Measurements from ENCODE around the gene ADD1. TPM values are rescaled to one million over a fixed set of nuclear protein-coding genes. Genes with fewer than 3 reads are reported as not detected.
"Not testable (repeated sequence)": the region's sequence is repeated elsewhere in the genome, so short reads cannot be mapped to it uniquely, and the experiment has no call there.

ADD1 gene
- total RNA-seq, 1 donor from 2014 or later = 155 TPM

GRCh38 chr4:2941138-2942036 is 97.7 kb downstream of the ADD1 start:
- H3K4me1 ChIP-seq (ENCODE audit: control insufficient read depth in 3 of 3, insufficient read depth in 3 of 3, low read length in 3 of 3) = peaks cover 13 to 14% (median 13%) of the 10 kb centered on the region in 3 donors
- no peaks in the 10 kb centered on the region for H3K27me3 ChIP-seq (ENCODE audit: control insufficient read depth in 3 of 3, insufficient read depth in 3 of 3, low read length in 3 of 3)
- peaks cover 77 to 90% (median 85%) of the 10 kb centered on the region in 3 donors for H3K36me3 ChIP-seq (ENCODE audit: control insufficient read depth in 3 of 3, insufficient read depth in 3 of 3, low read length in 3 of 3)
- H3K27ac ChIP-seq (ENCODE audit: low read depth, low read length) = no peak overlapping the region
- H3K9ac ChIP-seq (ENCODE audit: low read depth in 1 of 3, low read length in 3 of 3) = no peak overlapping the region
- no peak overlapping the region for H3K4me3 ChIP-seq (ENCODE audit: low read length in 3 of 3)
- H3K9me3 ChIP-seq (ENCODE audit: control insufficient read depth in 3 of 3, low read length in 3 of 3) = no peaks in the 10 kb centered on the region

GRCh38 chr4:2942037-2942531 is 98.4 kb downstream of the ADD1 start:
- peaks cover 84 to 95% (median 90%) of the 10 kb centered on the region in 3 donors for H3K36me3 ChIP-seq (ENCODE audit: control insufficient read depth in 3 of 3, insufficient read depth in 3 of 3, low read length in 3 of 3)
- no peaks in the 10 kb centered on the region for H3K9me3 ChIP-seq (ENCODE audit: control insufficient read depth in 3 of 3, low read length in 3 of 3)
- H3K27ac ChIP-seq (ENCODE audit: low read depth, low read length) = no peak overlapping the region
- H3K9ac ChIP-seq (ENCODE audit: low read depth in 1 of 3, low read length in 3 of 3) = no peak overlapping the region
- no peak overlapping the region for H3K4me3 ChIP-seq (ENCODE audit: low read length in 3 of 3)
- peaks cover 6 to 7% (median 6%) of the 10 kb centered on the region in 3 donors for H3K4me1 ChIP-seq (ENCODE audit: control insufficient read depth in 3 of 3, insufficient read depth in 3 of 3, low read length in 3 of 3)
- no peaks in the 10 kb centered on the region for H3K27me3 ChIP-seq (ENCODE audit: control insufficient read depth in 3 of 3, insufficient read depth in 3 of 3, low read length in 3 of 3)

GRCh38 chr4:2942532-2943363 is 99.1 kb downstream of the ADD1 start:
- H3K4me1 ChIP-seq (ENCODE audit: control insufficient read depth in 3 of 3, insufficient read depth in 3 of 3, low read length in 3 of 3) = peaks cover 0 to under 1% (median 0%) of the 10 kb centered on the region in 3 donors
- peaks cover 86 to 97% (median 90%) of the 10 kb centered on the region in 3 donors for H3K36me3 ChIP-seq (ENCODE audit: control insufficient read depth in 3 of 3, insufficient read depth in 3 of 3, low read length in 3 of 3)
- no peak overlapping the region for H3K9ac ChIP-seq (ENCODE audit: low read depth in 1 of 3, low read length in 3 of 3)
- no peaks in the 10 kb centered on the region for H3K27me3 ChIP-seq (ENCODE audit: control insufficient read depth in 3 of 3, insufficient read depth in 3 of 3, low read length in 3 of 3)
- no peaks in the 10 kb centered on the region for H3K9me3 ChIP-seq (ENCODE audit: control insufficient read depth in 3 of 3, low read length in 3 of 3)
- no peak overlapping the region for H3K27ac ChIP-seq (ENCODE audit: low read depth, low read length)
- no peak overlapping the region for H3K4me3 ChIP-seq (ENCODE audit: low read length in 3 of 3)

GRCh38 chr4:2943364-2944090 is 99.9 kb downstream of the ADD1 start:
- peaks cover 0 to 3% (median 0%) of the 10 kb centered on the region in 3 donors for H3K4me1 ChIP-seq (ENCODE audit: control insufficient read depth in 3 of 3, insufficient read depth in 3 of 3, low read length in 3 of 3)
- H3K27me3 ChIP-seq (ENCODE audit: control insufficient read depth in 3 of 3, insufficient read depth in 3 of 3, low read length in 3 of 3) = no peaks in the 10 kb centered on the region
- peaks cover 86 to 94% (median 90%) of the 10 kb centered on the region in 3 donors for H3K36me3 ChIP-seq (ENCODE audit: control insufficient read depth in 3 of 3, insufficient read depth in 3 of 3, low read length in 3 of 3)
- H3K9me3 ChIP-seq (ENCODE audit: control insufficient read depth in 3 of 3, low read length in 3 of 3) = no peaks in the 10 kb centered on the region
- H3K9ac ChIP-seq (ENCODE audit: low read depth in 1 of 3, low read length in 3 of 3) = no peak overlapping the region
- H3K4me3 ChIP-seq (ENCODE audit: low read length in 3 of 3) = no peak overlapping the region
- no peak overlapping the region for H3K27ac ChIP-seq (ENCODE audit: low read depth, low read length)

GRCh38 chr4:2944091-2944482 is 100.4 kb downstream of the ADD1 start:
- peaks cover 85 to 93% (median 89%) of the 10 kb centered on the region in 3 donors for H3K36me3 ChIP-seq (ENCODE audit: control insufficient read depth in 3 of 3, insufficient read depth in 3 of 3, low read length in 3 of 3)

GRCh38 chr4:2944586-2945526 is 101.2 kb downstream of the ADD1 start:
- Histone ChIP-seq H3K36me3 (ENCODE audit: control insufficient read depth in 3 of 3, insufficient read depth in 3 of 3, low read length in 3 of 3) (peaks cover 85 to 93% (median 88%) of the 10 kb centered on the region in 3 donors), H3K9me3 (ENCODE audit: control insufficient read depth in 3 of 3, low read length in 3 of 3) (no peaks in the 10 kb centered on the region), H3K9ac (ENCODE audit: low read depth in 1 of 3, low read length in 3 of 3) (no peak overlapping the region), H3K27ac (ENCODE audit: low read depth, low read length) (no peak overlapping the region), H3K4me3 (ENCODE audit: low read length in 3 of 3) (no peak overlapping the region), H3K4me1 (ENCODE audit: control insufficient read depth in 3 of 3, insufficient read depth in 3 of 3, low read length in 3 of 3) (peaks cover 0 to 3% (median 0%) of the 10 kb centered on the region in 3 donors), H3K27me3 (ENCODE audit: control insufficient read depth in 3 of 3, insufficient read depth in 3 of 3, low read length in 3 of 3) (no peaks in the 10 kb centered on the region)

More at GRCh38 chr4:2944091-2944482, 100.4 kb downstream of the ADD1 start:
- Histone ChIP-seq H3K4me1 (ENCODE audit: control insufficient read depth in 3 of 3, insufficient read depth in 3 of 3, low read length in 3 of 3) (peaks cover 0 to 3% (median 0%) of the 10 kb centered on the region in 3 donors), H3K4me3 (ENCODE audit: low read length in 3 of 3) (no peak overlapping the region), H3K27ac (ENCODE audit: low read depth, low read length) (no peak overlapping the region), H3K9ac (ENCODE audit: low read depth in 1 of 3, low read length in 3 of 3) (no peak overlapping the region), H3K9me3 (ENCODE audit: control insufficient read depth in 3 of 3, low read length in 3 of 3) (no peaks in the 10 kb centered on the region), H3K27me3 (ENCODE audit: control insufficient read depth in 3 of 3, insufficient read depth in 3 of 3, low read length in 3 of 3) (no peaks in the 10 kb centered on the region)

- not testable (repeated sequence) for H3K27me3 ChIP-seq (ENCODE audit: control insufficient read depth in 3 of 3, insufficient read depth in 3 of 3, low read length in 3 of 3); H3K9me3 ChIP-seq (ENCODE audit: control insufficient read depth in 3 of 3, low read length in 3 of 3); H3K27ac ChIP-seq (ENCODE audit: low read depth, low read length); H3K4me1 ChIP-seq (ENCODE audit: control insufficient read depth in 3 of 3, insufficient read depth in 3 of 3, low read length in 3 of 3); H3K9ac ChIP-seq (ENCODE audit: low read depth in 1 of 3, low read length in 3 of 3); H3K4me3 ChIP-seq (ENCODE audit: low read length in 3 of 3)
- peaks cover 84 to 93% (median 85%) of the 10 kb centered on the region in 3 donors for H3K36me3 ChIP-seq (ENCODE audit: control insufficient read depth in 3 of 3, insufficient read depth in 3 of 3, low read length in 3 of 3)
Observed at GRCh38 chr4:2945619-2946604, 102.3 kb downstream of the ADD1 start.
